Right lobe of liver (tissue), 6 donors: ENCODE measurements around the gene CNPY4. TPM values are rescaled to one million over a fixed set of nuclear protein-coding genes. Genes with fewer than 3 reads are reported as not detected.
A peak's percentile ranks its signal among the peaks of the same experiment; 100 is the strongest.

ENCODE experiments used
- ATAC-seq, 4 donors: fragments of 200-7000 bp; cut with Tn5 transposase; one replicate each; pipeline ENCODE4 v1.9.1; 2020; ENCODE audit warnings: mild to moderate bottlenecking in 4 of 4, moderate library complexity in 4 of 4
- DNase-seq, 3 donors: peaks; one replicate each; pipeline ENCODE4 v3.0.0-alpha.2; 2020
- H3K27ac ChIP-seq, 3 donors: fragments of 200-600 bp; one replicate each; pipeline ENCODE4 v1.8.0; 2022
- H3K27me3 ChIP-seq, 2 donors: fragments of 200-600 bp; one replicate each; pipeline ENCODE4 v1.8.0; 2022
- H3K36me3 ChIP-seq, 4 donors: fragments of 200-600 bp; sonication (generic) in 1 of 4; one replicate each; pipeline versions ENCODE4 v1.5.1 to v1.8.0; 2017 to 2022; ENCODE audit warnings: control low read depth in 1 of 4
- H3K4me1 ChIP-seq, 4 donors: fragments of 200-600 bp; sonication (generic) in 1 of 4; one replicate each; pipeline versions ENCODE4 v1.5.1 to v1.8.0; 2017 to 2022; ENCODE audit warnings: control low read depth in 1 of 4
- H3K4me3 ChIP-seq, 3 donors: fragments of 200-600 bp; one replicate each; pipeline ENCODE4 v1.8.0; 2022
- H3K9me3 ChIP-seq, 4 donors: fragments of 200-600 bp; sonication (generic) in 1 of 4; one replicate each; pipeline versions ENCODE4 v1.5.1 to v1.8.0; 2017 to 2022; ENCODE audit warnings: control low read depth in 1 of 4
- CTCF ChIP-seq, 4 donors: fragments of 200-600 bp in 3 of 4; fragments of 450-650 bp in 1 of 4; IDR thresholded peaks; one replicate each; pipeline versions ENCODE4 v1.5.1 to v1.8.0; 2016 to 2022; ENCODE audit warnings: antibody characterized with exemption in 4 of 4, mild to moderate bottlenecking in 2 of 4
- POLR2A ChIP-seq: fragments of 450-650 bp; IDR thresholded peaks from one replicate; pipeline ENCODE4 v1.6.1; 2017; ENCODE audit warnings: antibody characterized with exemption, mild to moderate bottlenecking
- WGBS: methylation state at CpG from one replicate; pipeline ENCODE4 v1.1.6; 2018; ENCODE audit warnings: low coverage, low lambda C conversion rate; ENCODE audit not compliant: insufficient coverage; ENCODE audit errors: missing lambda C conversion rate; 5-methylcytosine and 5-hydroxymethylcytosine counted together
- intact Hi-C, 2 donors: fragments of 100-400 bp; cut with DNase I; formaldehyde crosslinking; loops; one replicate each; pipeline versions ENCODE4 v1.11.2 to v1.14.1; 2022
- total RNA-seq, 6 experiments: library from RNA; depleted of rRNA in 2 of 6; stranded (reverse); fragments of >200 nt in 2 of 6; fragmentation: NEBNext Ultra II Directional in 3 of 6; extraction: Animal tissue kit (Norgen Biotek cat#: 25700) in 3 of 6; gene quantifications; one replicate each; pipeline versions ENCODE4 v1.1.0 to v1.2.4, GENCODE V29; 2016 to 2023
- donor health status: DM: no; HTN: yes; CAD: no.
- donor health status: DM: no; HTN: no; CAD: no.
- donor health status: DM: no; HTN: no; CAD: no.
- donor health status: DM: no; HTN: yes; CAD: no.
- donor health status: DM: no; HTN: yes; CAD: no.

Gene CNPY4
- total RNA-seq, 6 experiments from 2014 or later: 2.9 to 4.9 (median 3.9) TPM

GRCh38 chr7:100119970-100120732, 717 bp downstream of the CNPY4 start:
- DNase-seq: peak in 2 of 3 donors; percentile 67 to 74
- ATAC-seq: peak; percentile 62 to 69 (median 68)
- H3K27me3 ChIP-seq: no peaks in the 10 kb centered on the region
- H3K27ac ChIP-seq: peak overlapping the region; percentile 93 to 95 (median 94)
- H3K4me1 ChIP-seq: peaks cover 0 to 18% (median 2%) of the 10 kb centered on the region in 4 donors
- H3K36me3 ChIP-seq: no peaks in the 10 kb centered on the region
- WGBS: 20% methylated on average over 12 of the region's 19 CpGs
- H3K9me3 ChIP-seq: no peaks in the 10 kb centered on the region
- H3K4me3 ChIP-seq: peak overlapping the region; percentile 86 to 95 (median 93)
- TF ChIP-seq POLR2A (no peak), CTCF (IDR thresholded peaks at IDR 0.05) (no peak)
- intact Hi-C loops: no loop called here

DNA sequence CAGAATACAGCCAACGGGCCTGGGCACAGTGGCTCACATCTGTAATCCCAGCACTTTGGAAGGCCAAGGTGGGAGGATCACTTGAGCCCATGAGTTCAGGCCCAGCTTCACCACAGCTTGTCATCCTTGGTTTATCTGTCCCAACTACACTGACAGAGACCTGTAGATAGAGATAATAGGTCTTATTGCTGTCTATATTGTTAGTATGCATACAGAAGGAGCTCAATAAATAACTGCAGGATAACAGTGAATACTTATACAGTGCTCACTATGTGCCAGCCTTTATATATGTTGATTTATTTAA, 1.3 kb downstream of the CNPY4 start:
- ATAC-seq: no peak
- Histone ChIP-seq H3K27ac (no peak overlapping the region), H3K9me3 (no peaks in the 10 kb centered on the region), H3K36me3 (no peaks in the 10 kb centered on the region), H3K27me3 (no peaks in the 10 kb centered on the region), H3K4me3 (peak overlapping the region in 1 of 3 donors; percentile 86), H3K4me1 (peaks cover 0 to 22% (median 2%) of the 10 kb centered on the region in 4 donors)
- intact Hi-C loops: no loop called here
- TF ChIP-seq CTCF (IDR thresholded peaks at IDR 0.05): no peak
- no peak for TF ChIP-seq POLR2A
- no peak for DNase-seq
- 25% methylated on average over 1 of the region's 1 CpG for WGBS

DNA sequence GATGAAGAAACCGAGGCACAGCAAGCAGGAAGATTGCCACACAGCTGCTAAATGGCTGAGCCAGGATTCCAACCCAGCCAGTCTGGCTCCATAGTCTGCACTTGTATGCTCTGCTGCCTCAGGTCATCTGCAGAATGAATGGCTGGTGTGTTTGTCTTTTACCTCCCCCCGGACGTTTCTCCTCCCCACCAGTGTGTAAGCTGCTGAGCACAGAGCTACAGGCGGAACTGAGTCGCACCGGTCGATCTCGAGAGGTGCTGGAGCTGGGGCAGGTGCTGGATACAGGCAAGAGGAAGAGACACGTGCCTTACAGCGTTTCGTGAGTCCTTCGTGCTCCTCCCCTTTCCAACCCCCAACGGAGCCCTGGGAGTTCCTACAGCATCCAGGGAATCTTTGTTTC, 2.6 kb downstream of the CNPY4 start:
- Histone ChIP-seq H3K4me3 (no peak overlapping the region), H3K9me3 (no peaks in the 10 kb centered on the region), H3K27ac (no peak overlapping the region), H3K36me3 (no peaks in the 10 kb centered on the region), H3K27me3 (no peaks in the 10 kb centered on the region), H3K4me1 (peaks cover 0 to 29% (median 2%) of the 10 kb centered on the region in 4 donors)
- ATAC-seq (no peak), DNase-seq (no peak)
- 65% methylated on average over 9 of the region's 13 CpGs for WGBS
- TF ChIP-seq CTCF (IDR thresholded peaks at IDR 0.05) (no peak), POLR2A (no peak)
- intact Hi-C loops: no loop called here

DNA sequence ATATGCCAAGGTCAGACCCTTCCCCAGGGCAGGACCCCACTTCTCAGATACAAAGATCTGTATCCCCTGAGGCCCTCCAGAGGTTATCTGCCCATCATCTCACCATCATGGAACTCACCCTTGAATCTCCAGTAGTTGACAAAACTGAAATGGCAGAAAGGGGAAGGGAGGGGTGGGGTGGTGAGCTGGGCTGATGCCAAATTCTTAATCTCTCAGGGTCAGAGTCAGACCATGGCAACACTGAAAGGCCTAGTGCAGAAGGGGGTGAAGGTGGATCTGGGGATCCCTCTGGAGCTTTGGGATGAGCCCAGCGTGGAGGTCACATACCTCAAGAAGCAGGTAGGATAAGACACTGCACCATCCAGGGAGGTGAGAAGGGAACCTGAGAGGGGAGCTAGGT, 3.1 kb downstream of the CNPY4 start:
- Histone ChIP-seq H3K9me3 (no peaks in the 10 kb centered on the region), H3K4me3 (no peak overlapping the region), H3K36me3 (no peaks in the 10 kb centered on the region), H3K27ac (no peak overlapping the region), H3K27me3 (no peaks in the 10 kb centered on the region), H3K4me1 (peaks cover 0 to 29% (median 2%) of the 10 kb centered on the region in 4 donors)
- TF ChIP-seq POLR2A: no peak
- no peak for TF ChIP-seq CTCF (IDR thresholded peaks at IDR 0.05)
- 100% methylated on average over 1 of the region's 1 CpG for WGBS
- intact Hi-C loops: no loop called here
- DNase-seq (no peak), ATAC-seq (no peak)
